Activated T-cell treated with anti-CD3 and anti-CD28 coated beads for 4 hours (primary cell): Measurements from ENCODE around the gene WDR76.

Experiments
- DNase-seq: peaks from one replicate; pipeline ENCODE4 v3.0.0-alpha.2; 2020

WDR76 gene

GRCh38 chr15:43879386-43880355, 52.9 kb downstream of the WDR76 start:
- no peak for DNase-seq

- no peak for DNase-seq
Measured at GRCh38 chr15:43880406-43881194, 53.8 kb downstream of the WDR76 start.

GRCh38 chr15:43881245-43881644, 54.4 kb downstream of the WDR76 start:
- no peak for DNase-seq

GRCh38 chr15:43881944-43882343, 55.1 kb downstream of the WDR76 start:
- no peak for DNase-seq

- DNase-seq, result no peak
Measured at GRCh38 chr15:43883571-43883970, 56.8 kb downstream of the WDR76 start.

- no peak for DNase-seq
Measured at GRCh38 chr15:43886558-43886957, 59.8 kb downstream of the WDR76 start.

GRCh38 chr15:43887901-43888300, 61.1 kb downstream of the WDR76 start:
- no peak for DNase-seq

- DNase-seq, result no peak
Measured at GRCh38 chr15:43889042-43889441, 62.2 kb downstream of the WDR76 start.

GRCh38 chr15:43893956-43894355, 67.2 kb downstream of the WDR76 start:
- no peak for DNase-seq

- DNase-seq, result no peak
Measured at GRCh38 chr15:43895586-43895985, 68.8 kb downstream of the WDR76 start.

- DNase-seq, result no peak
Measured at GRCh38 chr15:43896543-43896942, 69.7 kb downstream of the WDR76 start.

GRCh38 chr15:43898891-43899290, 72.1 kb downstream of the WDR76 start:
- DNase-seq, result no peak

GRCh38 chr15:43899928-43900327, 73.1 kb downstream of the WDR76 start:
- DNase-seq, result no peak

- DNase-seq, result no peak
Measured at GRCh38 chr15:43900996-43901395, 74.2 kb downstream of the WDR76 start.

GRCh38 chr15:43901495-43901894, 74.7 kb downstream of the WDR76 start:
- DNase-seq, result no peak

- peak; percentile 45 for DNase-seq
Measured at GRCh38 chr15:43903864-43904290, 77.1 kb downstream of the WDR76 start.

- no peak for DNase-seq
Measured at GRCh38 chr15:43905755-43906154, 79.0 kb downstream of the WDR76 start.

GRCh38 chr15:43908516-43909050, 81.8 kb downstream of the WDR76 start:
- no peak for DNase-seq

GRCh38 chr15:43911235-43911781, 84.5 kb downstream of the WDR76 start:
- no peak for DNase-seq

GRCh38 chr15:43912208-43912607, 85.4 kb downstream of the WDR76 start:
- DNase-seq, result no peak

- DNase-seq, result no peak
Measured at GRCh38 chr15:43913026-43913780, 86.4 kb downstream of the WDR76 start.

- DNase-seq, result no peak
Measured at GRCh38 chr15:43913941-43914340, 87.1 kb downstream of the WDR76 start.
